Astrocyte (in vitro differentiated cells and primary cell): ENCODE data around the gene ZNF770. TPM values are rescaled to one million over a fixed set of nuclear protein-coding genes. Genes with fewer than 3 reads are reported as not detected.
"Not testable (repeated sequence)": the region's sequence is repeated elsewhere in the genome, so short reads cannot be mapped to it uniquely, and the experiment has no call there.

Experiments
- DNase-seq: peaks from one replicate; pipeline ENCODE4 v3.0.0-alpha.2; 2010; ENCODE audit warnings: low read depth
- FAIRE-seq: peaks from 2 replicates; lab custom pipeline; 2011; peaks lifted over from hg19 to GRCh38; lab: Jason Lieb, UNC
- H2AFZ ChIP-seq: 2 replicates; pipeline ENCODE4 v1.6.0; 2012; ENCODE audit warnings: low read depth, low read length, inconsistent platforms
- H3K27ac ChIP-seq: 2 replicates; pipeline ENCODE4 v1.5.1; 2011; ENCODE audit warnings: low read depth, low read length, inconsistent platforms
- H3K27me3 ChIP-seq: 2 replicates; pipeline ENCODE4 v1.6.0; 2011; ENCODE audit warnings: low read length, inconsistent platforms; ENCODE audit not compliant: insufficient read depth
- H3K36me3 ChIP-seq: 2 replicates; pipeline ENCODE4 v1.5.1; 2011; ENCODE audit warnings: low read length, inconsistent platforms; ENCODE audit not compliant: insufficient read depth
- H3K4me1 ChIP-seq: 2 replicates; pipeline ENCODE4 v1.5.1; 2011; ENCODE audit warnings: low read length, inconsistent platforms; ENCODE audit not compliant: insufficient read depth
- H3K4me2 ChIP-seq: 2 replicates; pipeline ENCODE4 v1.6.0; 2012; ENCODE audit warnings: low read length, inconsistent platforms
- H3K4me3 ChIP-seq: 2 replicates; pipeline ENCODE4 v1.5.1; 2011; ENCODE audit warnings: low read depth, mild to moderate bottlenecking, low read length, inconsistent platforms; ENCODE audit not compliant: insufficient read depth
- H3K79me2 ChIP-seq: 2 replicates; pipeline ENCODE4 v1.6.0; 2012; ENCODE audit warnings: mild to moderate bottlenecking, low read length, inconsistent platforms; ENCODE audit not compliant: insufficient read depth
- H3K9ac ChIP-seq: 2 replicates; pipeline ENCODE4 v1.6.0; 2012; ENCODE audit warnings: mild to moderate bottlenecking, low read length, inconsistent platforms
- H3K9me3 ChIP-seq: 2 replicates; pipeline ENCODE4 v1.5.1; 2012; ENCODE audit warnings: low read depth, mild to moderate bottlenecking, low read length, inconsistent platforms; ENCODE audit not compliant: insufficient read depth
- H4K20me1 ChIP-seq: 2 replicates; pipeline ENCODE4 v1.6.0; 2012; ENCODE audit warnings: low read length, inconsistent platforms; ENCODE audit not compliant: insufficient read depth
- H3K27ac Mint-ChIP-seq: one replicate; pipeline ENCODE4 v1.8.0; 2021; ENCODE audit warnings: mild to moderate bottlenecking, mixed read lengths; ENCODE audit not compliant: unreplicated experiment
- H3K27me3 Mint-ChIP-seq: one replicate; pipeline ENCODE4 v1.8.0; 2021; ENCODE audit warnings: low read depth, mixed read lengths; ENCODE audit not compliant: unreplicated experiment
- H3K36me3 Mint-ChIP-seq: one replicate; pipeline ENCODE4 v1.8.0; 2021; ENCODE audit warnings: low read depth, mixed read lengths; ENCODE audit not compliant: unreplicated experiment
- H3K4me1 Mint-ChIP-seq: one replicate; pipeline ENCODE4 v1.8.0; 2021; ENCODE audit warnings: low read depth, mixed read lengths; ENCODE audit not compliant: unreplicated experiment
- H3K4me3 Mint-ChIP-seq: one replicate; pipeline ENCODE4 v1.8.0; 2021; ENCODE audit warnings: mild to moderate bottlenecking, moderate library complexity, mixed read lengths; ENCODE audit not compliant: unreplicated experiment
- H3K9me3 Mint-ChIP-seq: one replicate; pipeline ENCODE4 v1.8.0; 2021; ENCODE audit warnings: mild to moderate bottlenecking, mixed read lengths; ENCODE audit not compliant: unreplicated experiment
- EZH2 ChIP-seq: IDR thresholded peaks from 2 replicates; pipeline ENCODE4 v1.6.1; 2012; ENCODE audit warnings: mild to moderate bottlenecking, low read length, inconsistent platforms; ENCODE audit not compliant: insufficient read depth
- total RNA-seq: library from RNA; stranded (reverse); gene quantifications from 2 replicates; pipeline ENCODE4 v1.2.1, GENCODE V29; 2021
- TF ChIP-seq, protein P1 (sequence below): IDR thresholded peaks from 2 replicates; pipeline ENCODE4 v1.5.1; 2011; ENCODE audit warnings: low read depth, mild to moderate bottlenecking, inconsistent platforms, low read length, moderate library complexity; ENCODE audit not compliant: insufficient read depth

ZNF770 gene
- total RNA-seq, 1 donor from 2014 or later: 43.3 TPM

DNA sequence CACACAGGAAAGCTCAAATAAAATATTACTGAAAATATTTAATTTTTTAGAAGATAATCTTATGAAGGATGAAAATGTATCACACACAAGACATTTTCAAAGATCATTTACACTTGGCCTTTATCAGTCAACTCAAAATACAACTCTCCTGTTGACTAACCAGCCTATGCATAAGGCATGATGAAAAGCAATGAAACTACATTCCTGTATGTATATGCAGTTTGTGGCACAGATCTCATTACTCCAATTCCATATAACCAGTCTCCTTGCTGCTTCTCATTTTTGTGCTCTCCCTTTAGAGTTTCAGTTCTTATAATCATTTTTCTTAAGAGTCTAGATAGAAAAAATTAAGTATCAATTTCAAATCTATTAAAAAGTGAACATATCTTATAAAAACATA, 44.4 kb downstream of the ZNF770 start:
- H3K27ac Mint-ChIP-seq: no peak overlapping the region
- Histone ChIP-seq H3K27me3 (no peaks in the 10 kb centered on the region), H2AFZ (no peak overlapping the region), H3K4me3 (no peak overlapping the region), H3K36me3 (peaks cover 16% of the 10 kb centered on the region), H3K9ac (no peak overlapping the region), H4K20me1 (no peaks in the 10 kb centered on the region), H3K79me2 (no peaks in the 10 kb centered on the region), H3K4me2 (no peak overlapping the region), H3K27ac (no peak overlapping the region), H3K4me1 (no peaks in the 10 kb centered on the region), H3K9me3 (no peaks in the 10 kb centered on the region)
- no peaks in the 10 kb centered on the region for H3K27me3 Mint-ChIP-seq
- TF ChIP-seq, protein P1, sequence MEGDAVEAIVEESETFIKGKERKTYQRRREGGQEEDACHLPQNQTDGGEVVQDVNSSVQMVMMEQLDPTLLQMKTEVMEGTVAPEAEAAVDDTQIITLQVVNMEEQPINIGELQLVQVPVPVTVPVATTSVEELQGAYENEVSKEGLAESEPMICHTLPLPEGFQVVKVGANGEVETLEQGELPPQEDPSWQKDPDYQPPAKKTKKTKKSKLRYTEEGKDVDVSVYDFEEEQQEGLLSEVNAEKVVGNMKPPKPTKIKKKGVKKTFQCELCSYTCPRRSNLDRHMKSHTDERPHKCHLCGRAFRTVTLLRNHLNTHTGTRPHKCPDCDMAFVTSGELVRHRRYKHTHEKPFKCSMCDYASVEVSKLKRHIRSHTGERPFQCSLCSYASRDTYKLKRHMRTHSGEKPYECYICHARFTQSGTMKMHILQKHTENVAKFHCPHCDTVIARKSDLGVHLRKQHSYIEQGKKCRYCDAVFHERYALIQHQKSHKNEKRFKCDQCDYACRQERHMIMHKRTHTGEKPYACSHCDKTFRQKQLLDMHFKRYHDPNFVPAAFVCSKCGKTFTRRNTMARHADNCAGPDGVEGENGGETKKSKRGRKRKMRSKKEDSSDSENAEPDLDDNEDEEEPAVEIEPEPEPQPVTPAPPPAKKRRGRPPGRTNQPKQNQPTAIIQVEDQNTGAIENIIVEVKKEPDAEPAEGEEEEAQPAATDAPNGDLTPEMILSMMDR: no peak
- TF ChIP-seq EZH2: no peak
- no peaks in the 10 kb centered on the region for H3K4me1 Mint-ChIP-seq
- DNase-seq: no peak
- H3K4me3 Mint-ChIP-seq: no peak overlapping the region
- H3K9me3 Mint-ChIP-seq: no peaks in the 10 kb centered on the region
- FAIRE-seq: no peak
- no peaks in the 10 kb centered on the region for H3K36me3 Mint-ChIP-seq

DNA sequence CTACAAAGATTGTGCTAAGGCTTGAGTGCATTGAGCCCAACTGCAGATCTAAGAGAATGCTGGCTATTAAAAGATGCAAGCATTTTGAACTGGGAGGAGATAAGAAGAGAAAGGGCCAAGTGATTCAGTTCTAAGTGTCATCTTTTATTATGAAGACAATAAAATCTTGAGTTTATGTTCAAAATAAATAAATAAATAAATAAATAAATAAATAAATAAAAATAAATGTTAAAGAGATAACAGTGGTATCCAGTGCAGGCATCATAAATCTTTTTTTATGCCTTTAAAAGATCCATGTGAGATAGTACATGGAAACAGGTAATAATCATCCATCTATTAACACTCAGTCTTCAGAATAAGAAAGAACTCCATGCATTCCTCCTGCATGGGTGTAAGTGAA, 44.8 kb downstream of the ZNF770 start:
- not testable (repeated sequence) for H3K79me2 ChIP-seq

DNA sequence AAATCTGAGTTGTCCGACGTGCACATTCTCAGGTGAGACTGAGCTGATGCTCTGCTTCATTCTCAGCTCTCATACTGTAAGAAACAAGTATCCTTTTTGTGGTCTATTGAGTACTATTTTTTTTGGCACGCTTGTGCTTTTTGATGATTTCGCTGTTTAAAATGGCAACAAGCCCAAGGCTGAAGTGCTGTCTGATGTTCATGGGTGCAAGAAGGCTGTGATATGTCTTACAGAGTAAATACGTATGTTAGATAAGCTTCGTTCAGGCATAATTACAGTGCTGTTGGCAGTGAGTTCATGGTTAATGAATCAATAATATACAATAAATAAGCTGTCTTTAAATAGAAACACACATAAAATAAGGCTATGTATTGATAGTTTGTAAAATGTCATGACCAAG, 45.7 kb downstream of the ZNF770 start:
- Mint-ChIP-seq H3K9me3 (no peaks in the 10 kb centered on the region), H3K4me1 (no peaks in the 10 kb centered on the region), H3K27me3 (no peaks in the 10 kb centered on the region), H3K4me3 (no peak overlapping the region), H3K36me3 (no peaks in the 10 kb centered on the region), H3K27ac (no peak overlapping the region)
- DNase-seq: peak; percentile 77
- TF ChIP-seq, protein P1: no peak
- TF ChIP-seq EZH2: no peak
- Histone ChIP-seq H3K4me3 (no peak overlapping the region), H4K20me1 (no peaks in the 10 kb centered on the region), H3K4me1 (no peaks in the 10 kb centered on the region), H3K9ac (no peak overlapping the region), H3K4me2 (no peak overlapping the region), H3K9me3 (no peaks in the 10 kb centered on the region), H3K27me3 (no peaks in the 10 kb centered on the region), H3K36me3 (peaks cover 17% of the 10 kb centered on the region), H2AFZ (no peak overlapping the region), H3K79me2 (no peaks in the 10 kb centered on the region), H3K27ac (no peak overlapping the region)
- FAIRE-seq: no peak

More for the DNA sequence above, 44.8 kb downstream of the ZNF770 start:
- H2AFZ ChIP-seq, H3K27me3 ChIP-seq, H3K4me3 ChIP-seq, H3K9ac ChIP-seq, DNase-seq, H3K4me1 Mint-ChIP-seq, H3K27ac Mint-ChIP-seq, H3K36me3 Mint-ChIP-seq, H3K27ac ChIP-seq, H3K4me1 ChIP-seq, H4K20me1 ChIP-seq, H3K9me3 Mint-ChIP-seq, H3K27me3 Mint-ChIP-seq, H3K4me2 ChIP-seq, FAIRE-seq, H3K4me3 Mint-ChIP-seq, H3K9me3 ChIP-seq: not testable (repeated sequence)
- H3K36me3 ChIP-seq: peaks cover 17% of the 10 kb centered on the region
